Fibroblast of skin of abdomen (primary cell): ENCODE measurements around the gene TMEM135.
A peak's percentile ranks its signal among the peaks of the same experiment; 100 is the strongest.

Experiments used
- DNase-seq: peaks from one replicate; pipeline ENCODE4 v3.0.0-alpha.2; 2013

Gene TMEM135

DNA sequence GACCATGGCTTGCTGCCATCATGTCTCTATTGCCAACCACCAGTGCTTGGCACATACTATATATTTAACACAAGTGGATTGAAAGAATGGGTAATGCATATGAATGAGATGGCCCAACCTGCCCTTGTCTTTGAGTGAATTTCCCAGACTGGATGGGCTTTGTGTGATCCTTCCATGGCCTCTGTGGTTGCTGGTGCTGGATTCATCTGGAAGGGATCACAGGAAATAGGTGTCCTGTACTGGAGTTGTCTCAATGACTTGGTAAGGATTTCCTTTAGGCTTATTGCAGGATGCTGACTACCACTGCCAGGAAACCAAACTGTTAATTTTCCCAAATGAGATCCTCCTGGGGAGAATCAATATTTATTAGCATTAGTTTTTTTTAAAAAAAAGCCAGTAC lies 328.6 kb downstream of the TMEM135 start:
- DNase-seq = no peak

DNA sequence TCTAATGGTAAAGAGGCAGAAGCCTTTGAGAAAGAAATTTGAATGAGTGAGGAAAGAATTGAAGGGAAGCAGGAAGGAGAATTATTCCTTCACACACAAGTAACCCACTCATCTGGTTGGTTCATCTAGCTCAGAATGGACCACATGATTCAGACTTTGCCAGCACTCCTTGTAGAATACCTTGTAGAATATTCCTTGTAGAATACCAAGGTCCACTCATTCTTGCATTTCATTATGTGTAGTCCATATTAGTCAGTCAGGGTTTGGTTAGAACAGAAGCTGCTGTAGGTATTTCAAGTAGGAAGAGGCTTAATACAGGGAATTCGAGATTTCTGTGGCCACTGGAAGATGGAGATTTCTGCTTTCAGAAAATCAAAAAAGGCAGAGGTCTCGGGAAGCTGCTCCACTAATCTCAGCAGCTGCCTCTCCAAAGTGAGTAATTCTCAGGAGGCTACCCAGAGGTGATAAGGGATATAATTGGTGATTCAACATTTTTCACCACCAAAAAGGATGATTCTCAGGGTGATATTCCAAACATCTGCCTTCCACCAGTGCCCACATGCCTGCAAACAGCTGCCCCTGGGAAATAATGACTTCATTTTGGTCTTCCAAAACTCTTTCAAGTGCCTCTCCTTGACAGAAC lies 329.1 kb downstream of the TMEM135 start:
- DNase-seq = no peak

DNA sequence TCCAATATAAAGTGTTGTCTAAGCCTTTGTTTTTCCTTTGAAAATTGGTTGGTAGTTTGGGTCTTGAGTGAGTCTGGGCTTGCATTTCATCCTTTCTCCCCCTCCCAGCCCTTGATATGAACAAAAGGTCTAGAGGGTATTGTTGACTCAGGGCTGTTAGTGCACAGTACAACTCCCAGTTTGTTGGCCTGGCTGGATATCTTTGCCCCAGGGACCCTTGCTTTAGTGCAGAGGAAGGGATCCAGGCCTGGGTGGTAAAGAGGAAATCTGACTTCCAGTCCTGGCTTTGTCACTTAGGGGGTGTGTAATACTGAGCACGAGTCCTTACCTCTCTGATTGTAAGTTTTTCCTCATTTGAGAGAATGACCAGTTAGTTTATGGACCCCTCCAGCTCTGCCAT lies 330.4 kb downstream of the TMEM135 start:
- DNase-seq = no peak

DNA sequence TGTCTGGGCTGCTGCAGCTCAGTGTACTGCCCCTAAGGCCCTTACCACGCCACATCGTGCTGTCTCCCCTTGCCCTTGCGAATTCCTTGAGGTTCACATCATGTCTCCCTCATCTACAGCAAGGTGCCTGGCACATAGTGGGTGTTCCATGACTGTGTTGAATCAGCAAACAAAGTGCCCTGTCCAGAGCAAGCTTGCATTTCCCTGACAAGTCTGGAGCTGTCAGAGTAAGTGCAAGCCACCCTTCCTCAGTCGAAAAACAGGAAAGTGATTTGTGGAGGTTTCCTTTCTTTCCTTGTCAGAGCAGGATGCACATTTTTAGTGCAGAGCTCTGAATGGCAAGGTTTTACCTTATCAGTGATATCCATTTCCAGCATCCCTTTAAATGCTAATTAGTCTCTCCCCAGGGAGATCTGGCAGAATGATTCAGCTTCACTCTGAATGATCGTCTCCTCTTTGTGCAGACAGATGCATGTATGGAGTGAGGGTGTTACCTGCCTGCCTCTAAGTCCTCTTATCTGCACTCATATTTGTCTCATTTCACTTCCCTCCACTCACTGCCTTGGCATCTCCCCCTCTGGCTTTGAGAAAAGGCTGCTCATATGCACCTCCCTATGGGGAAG lies 331.2 kb downstream of the TMEM135 start:
- DNase-seq = peak; percentile 2

DNA sequence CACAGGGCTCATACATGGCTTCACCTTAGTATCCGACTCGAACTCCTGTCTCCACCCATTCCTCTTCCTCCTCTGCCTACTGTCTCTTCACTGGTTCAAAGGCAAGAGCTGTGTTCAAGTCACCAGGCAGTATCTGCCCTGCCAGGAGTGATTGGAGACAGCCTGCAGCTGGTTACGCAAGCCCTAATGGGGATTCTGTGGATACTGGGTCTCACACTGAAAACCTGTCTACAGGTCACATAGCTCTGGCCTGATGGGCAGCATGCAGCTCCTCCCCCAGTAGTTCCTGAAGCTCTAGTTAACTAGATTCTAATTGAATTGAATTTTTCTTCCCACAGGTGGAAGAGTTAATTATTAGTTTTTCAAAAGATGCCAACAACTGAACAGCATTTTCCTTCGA lies 332.2 kb downstream of the TMEM135 start:
- DNase-seq = no peak

DNA sequence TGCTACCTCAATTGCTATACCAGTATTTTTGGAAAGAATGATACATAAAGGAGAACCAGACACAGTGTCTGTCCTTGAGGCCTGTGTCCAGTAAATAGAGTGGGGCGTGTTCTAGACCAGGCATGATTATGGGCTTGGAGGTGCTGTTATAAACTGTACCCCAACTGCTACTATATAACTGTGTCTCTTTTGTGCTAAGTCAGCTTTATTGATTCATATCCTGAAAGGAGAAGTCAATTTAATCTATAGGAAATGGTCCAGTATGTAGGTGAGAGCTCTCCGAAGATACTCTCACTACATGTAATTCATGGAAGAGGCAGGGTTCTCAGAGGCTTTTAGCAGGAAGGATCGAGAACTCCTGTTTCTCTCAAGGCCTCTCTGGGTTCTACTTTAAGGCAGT lies 334.3 kb downstream of the TMEM135 start:
- DNase-seq = no peak
